ENCODE data around the gene MYZAP.

The MYZAP gene

GRCh38 chr15:57568299-57568698 is 23.4 kb upstream of the MYZAP start:
- Mint-ChIP-seq H3K4me3 (no peak overlapping the region), H3K27ac (no peak overlapping the region), H3K27me3 (peaks cover 44 to 75% of the 10 kb centered on the region in 2 donors), H3K9me3 (no peaks in the 10 kb centered on the region), H3K4me1 (ENCODE audit: low read depth in 2 of 2) (peaks cover 4 to 9% of the 10 kb centered on the region in 2 donors), H3K36me3 (ENCODE audit: insufficient read depth) (no peaks in the 10 kb centered on the region)
- DNase-seq (no peak), ATAC-seq (replicated peaks) (no peak)

GRCh38 chr15:57570340-57570739 is 21.4 kb upstream of the MYZAP start:
- Mint-ChIP-seq H3K36me3 (ENCODE audit: insufficient read depth) (no peaks in the 10 kb centered on the region), H3K4me3 (no peak overlapping the region), H3K27ac (no peak overlapping the region), H3K27me3 (peaks cover 44 to 82% of the 10 kb centered on the region in 2 donors), H3K9me3 (no peaks in the 10 kb centered on the region), H3K4me1 (ENCODE audit: low read depth in 2 of 2) (peaks cover 2 to 6% of the 10 kb centered on the region in 2 donors)
- DNase-seq (no peak), ATAC-seq (replicated peaks) (no peak)

GRCh38 chr15:57570994-57571393 is 20.7 kb upstream of the MYZAP start:
- Mint-ChIP-seq H3K4me1 (ENCODE audit: low read depth in 2 of 2) (peaks cover 0 to 2% of the 10 kb centered on the region in 2 donors), H3K27me3 (peaks cover 48 to 81% of the 10 kb centered on the region in 2 donors), H3K9me3 (no peaks in the 10 kb centered on the region), H3K27ac (no peak overlapping the region), H3K36me3 (ENCODE audit: insufficient read depth) (no peaks in the 10 kb centered on the region), H3K4me3 (no peak overlapping the region)
- DNase-seq (no peak), ATAC-seq (replicated peaks) (no peak)

GRCh38 chr15:57571725-57572124 is 20.0 kb upstream of the MYZAP start:
- Mint-ChIP-seq H3K9me3 (no peaks in the 10 kb centered on the region), H3K27me3 (peaks cover 44 to 78% of the 10 kb centered on the region in 2 donors), H3K4me3 (no peak overlapping the region), H3K4me1 (ENCODE audit: low read depth in 2 of 2) (no peaks in the 10 kb centered on the region), H3K27ac (no peak overlapping the region), H3K36me3 (ENCODE audit: insufficient read depth) (no peaks in the 10 kb centered on the region)
- DNase-seq (no peak), ATAC-seq (replicated peaks) (no peak)

GRCh38 chr15:57572468-57572867 is 19.2 kb upstream of the MYZAP start:
- Mint-ChIP-seq H3K9me3 (no peaks in the 10 kb centered on the region), H3K4me3 (no peak overlapping the region), H3K27me3 (peaks cover 48 to 70% of the 10 kb centered on the region in 2 donors), H3K4me1 (ENCODE audit: low read depth in 2 of 2) (no peaks in the 10 kb centered on the region), H3K36me3 (ENCODE audit: insufficient read depth) (no peaks in the 10 kb centered on the region), H3K27ac (no peak overlapping the region)
- no peak for DNase-seq
- no peak for ATAC-seq (replicated peaks)

GRCh38 chr15:57573151-57573550 is 18.6 kb upstream of the MYZAP start:
- DNase-seq (no peak), ATAC-seq (replicated peaks) (no peak)
- Mint-ChIP-seq H3K4me1 (ENCODE audit: low read depth in 2 of 2) (no peaks in the 10 kb centered on the region), H3K4me3 (no peak overlapping the region), H3K36me3 (ENCODE audit: insufficient read depth) (no peaks in the 10 kb centered on the region), H3K27ac (no peak overlapping the region), H3K9me3 (no peaks in the 10 kb centered on the region), H3K27me3 (peaks cover 54 to 70% of the 10 kb centered on the region in 2 donors)

GRCh38 chr15:57575363-57575762 is 16.3 kb upstream of the MYZAP start:
- no peak overlapping the region for H3K27ac Mint-ChIP-seq
- ATAC-seq (replicated peaks) (no peak), DNase-seq (no peak)
- H3K9me3 Mint-ChIP-seq: no peaks in the 10 kb centered on the region
- peaks cover 53 to 70% of the 10 kb centered on the region in 2 donors for H3K27me3 Mint-ChIP-seq
- H3K4me1 Mint-ChIP-seq (ENCODE audit: low read depth in 2 of 2): no peaks in the 10 kb centered on the region
- no peaks in the 10 kb centered on the region for H3K36me3 Mint-ChIP-seq (ENCODE audit: insufficient read depth)
- H3K4me3 Mint-ChIP-seq: no peak overlapping the region

- no peak for ATAC-seq (replicated peaks)
- H3K27me3 Mint-ChIP-seq: peaks cover 65 to 75% of the 10 kb centered on the region in 2 donors
- H3K36me3 Mint-ChIP-seq (ENCODE audit: insufficient read depth): no peaks in the 10 kb centered on the region
- no peak overlapping the region for H3K4me3 Mint-ChIP-seq
- DNase-seq: no peak
- no peak overlapping the region for H3K27ac Mint-ChIP-seq
- no peaks in the 10 kb centered on the region for H3K4me1 Mint-ChIP-seq (ENCODE audit: low read depth in 2 of 2)
- peaks cover 4 to 9% of the 10 kb centered on the region in 2 donors for H3K9me3 Mint-ChIP-seq
Measured at GRCh38 chr15:57578288-57578900, 13.3 kb upstream of the MYZAP start.

- no peak for DNase-seq
- no peaks in the 10 kb centered on the region for H3K36me3 Mint-ChIP-seq (ENCODE audit: insufficient read depth)
- no peak overlapping the region for H3K4me3 Mint-ChIP-seq
- no peak overlapping the region for H3K27ac Mint-ChIP-seq
- peaks cover 75 to 78% of the 10 kb centered on the region in 2 donors for H3K27me3 Mint-ChIP-seq
- H3K9me3 Mint-ChIP-seq: peaks cover 5 to 12% of the 10 kb centered on the region in 2 donors
- no peak for ATAC-seq (replicated peaks)
- no peaks in the 10 kb centered on the region for H3K4me1 Mint-ChIP-seq (ENCODE audit: low read depth in 2 of 2)
Measured at GRCh38 chr15:57580428-57580827, 11.3 kb upstream of the MYZAP start.

GRCh38 chr15:57580866-57581265 is 10.8 kb upstream of the MYZAP start:
- Mint-ChIP-seq H3K27me3 (peaks cover 76 to 78% of the 10 kb centered on the region in 2 donors), H3K36me3 (ENCODE audit: insufficient read depth) (no peaks in the 10 kb centered on the region), H3K27ac (no peak overlapping the region), H3K4me3 (no peak overlapping the region), H3K4me1 (ENCODE audit: low read depth in 2 of 2) (no peaks in the 10 kb centered on the region), H3K9me3 (peaks cover 5 to 12% of the 10 kb centered on the region in 2 donors)
- ATAC-seq (replicated peaks): no peak
- no peak for DNase-seq

GRCh38 chr15:57582090-57582489 is 9.6 kb upstream of the MYZAP start:
- Mint-ChIP-seq H3K27ac (no peak overlapping the region), H3K4me1 (ENCODE audit: low read depth in 2 of 2) (no peaks in the 10 kb centered on the region), H3K27me3 (peaks cover 74 to 78% of the 10 kb centered on the region in 2 donors), H3K9me3 (peaks cover 5 to 12% of the 10 kb centered on the region in 2 donors), H3K36me3 (ENCODE audit: insufficient read depth) (no peaks in the 10 kb centered on the region), H3K4me3 (no peak overlapping the region)
- ATAC-seq (replicated peaks) (no peak), DNase-seq (no peak)

- peaks cover 78% of the 10 kb centered on the region in 2 donors for H3K27me3 Mint-ChIP-seq
- ATAC-seq (replicated peaks) (no peak), DNase-seq (no peak)
- peaks cover 0 to 3% of the 10 kb centered on the region in 2 donors for H3K4me1 Mint-ChIP-seq (ENCODE audit: low read depth in 2 of 2)
- peaks cover 5 to 12% of the 10 kb centered on the region in 2 donors for H3K9me3 Mint-ChIP-seq
- H3K36me3 Mint-ChIP-seq (ENCODE audit: insufficient read depth): no peaks in the 10 kb centered on the region
- no peak overlapping the region for H3K27ac Mint-ChIP-seq
- no peak overlapping the region for H3K4me3 Mint-ChIP-seq
Measured at GRCh38 chr15:57583282-57583681, 8.4 kb upstream of the MYZAP start.

- Mint-ChIP-seq H3K27ac (no peak overlapping the region), H3K27me3 (peaks cover 78% of the 10 kb centered on the region in 2 donors), H3K4me3 (no peak overlapping the region), H3K4me1 (ENCODE audit: low read depth in 2 of 2) (peaks cover 0 to 3% of the 10 kb centered on the region in 2 donors), H3K36me3 (ENCODE audit: insufficient read depth) (no peaks in the 10 kb centered on the region), H3K9me3 (peaks cover 5 to 12% of the 10 kb centered on the region in 2 donors)
- DNase-seq: no peak
- no peak for ATAC-seq (replicated peaks)
Measured at GRCh38 chr15:57583720-57584119, 8.0 kb upstream of the MYZAP start.

- Mint-ChIP-seq H3K36me3 (ENCODE audit: insufficient read depth) (no peaks in the 10 kb centered on the region), H3K9me3 (peaks cover 5 to 12% of the 10 kb centered on the region in 2 donors), H3K4me1 (ENCODE audit: low read depth in 2 of 2) (peaks cover 3 to 6% of the 10 kb centered on the region in 2 donors), H3K27ac (no peak overlapping the region), H3K27me3 (peaks cover 75 to 78% of the 10 kb centered on the region in 2 donors), H3K4me3 (no peak overlapping the region)
- peak; percentile 31 for ATAC-seq (replicated peaks)
- no peak for DNase-seq
Measured at GRCh38 chr15:57586661-57587424, 4.9 kb upstream of the MYZAP start.

Measured in effector memory CD8-positive, alpha-beta T cell (primary cell).